22Rv1 (cell line): Measurements from ENCODE around the gene EML6.

Source experiments
- H3K27ac ChIP-seq: fragments of 450-650 bp; 2 replicates; pipeline ENCODE4 v1.5.1; 2017
- CTCF ChIP-seq: fragments of 450-650 bp; IDR thresholded peaks from 2 replicates; pipeline ENCODE4 v1.5.1; 2017; ENCODE audit warnings: mild to moderate bottlenecking
- ZFX ChIP-seq: fragments of 450-650 bp; IDR thresholded peaks from 2 replicates; pipeline ENCODE4 v1.6.1; 2017; ENCODE audit warnings: antibody characterized with exemption, borderline replicate concordance

The EML6 gene

GRCh38 chr2:54680397-54681041 lies 42.9 kb upstream of the EML6 start:
- no peak for TF ChIP-seq ZFX
- TF ChIP-seq CTCF = no peak
- H3K27ac ChIP-seq = no peak overlapping the region

- H3K27ac ChIP-seq = no peak overlapping the region
- no peak for TF ChIP-seq CTCF
- TF ChIP-seq ZFX = no peak
Observed at GRCh38 chr2:54681416-54681815, 42.0 kb upstream of the EML6 start.

- TF ChIP-seq ZFX (no peak), CTCF (no peak)
- H3K27ac ChIP-seq = no peak overlapping the region
Observed at GRCh38 chr2:54683596-54683995, 39.9 kb upstream of the EML6 start.

- no peak overlapping the region for H3K27ac ChIP-seq
- TF ChIP-seq CTCF = no peak
Observed at GRCh38 chr2:54685263-54685775, 38.1 kb upstream of the EML6 start.

- H3K27ac ChIP-seq = no peak overlapping the region
- TF ChIP-seq CTCF (no peak), ZFX (no peak)
Observed at GRCh38 chr2:54687595-54688152, 35.8 kb upstream of the EML6 start.

- H3K27ac ChIP-seq = no peak overlapping the region
- TF ChIP-seq CTCF (no peak), ZFX (no peak)
Observed at GRCh38 chr2:54691445-54692135, 31.9 kb upstream of the EML6 start.

GRCh38 chr2:54692556-54692955 lies 30.9 kb upstream of the EML6 start:
- H3K27ac ChIP-seq = no peak overlapping the region
- no peak for TF ChIP-seq ZFX
- no peak for TF ChIP-seq CTCF
